ENCODE data around the gene CCNO. TPM values are rescaled to one million over a fixed set of nuclear protein-coding genes. Genes with fewer than 3 reads are reported as not detected.

The CCNO gene
- total RNA-seq, 4 donors from 2014 or later = 0.95 to 1.6 (median 1.1) TPM

GRCh38 chr5:55254802-55255201, 21.4 kb upstream of the CCNO start:
- 92 to 94% methylated on average over 4 of the region's 4 CpGs for WGBS, 2 donors
- Histone ChIP-seq H3K27me3 (no peaks in the 10 kb centered on the region), H3K9me3 (no peaks in the 10 kb centered on the region), H3K27ac (no peak overlapping the region), H3K4me3 (no peak overlapping the region), H3K36me3 (peaks cover 0 to 57% (median 8%) of the 10 kb centered on the region in 3 donors), H3K4me1 (no peaks in the 10 kb centered on the region)
- TF ChIP-seq CTCF (IDR thresholded peaks at IDR 0.05) (no peak), POLR2A (IDR thresholded peaks at IDR 0.05) (no peak)
- intact Hi-C loops (cut with DNase I) = no loop called here
- no peak for DNase-seq

- TF ChIP-seq CTCF (IDR thresholded peaks at IDR 0.05) (no peak), POLR2A (IDR thresholded peaks at IDR 0.05) (no peak)
- H3K36me3 ChIP-seq = peaks cover 0 to 9% (median 0%) of the 10 kb centered on the region in 3 donors
- no peak overlapping the region for H3K27ac ChIP-seq
- DNase-seq = no peak
- peaks cover 0 to 9% (median 4%) of the 10 kb centered on the region in 3 donors for H3K9me3 ChIP-seq
- WGBS, 2 donors = 79 to 81% methylated on average over 1 of the region's 1 CpG
- no peaks in the 10 kb centered on the region for H3K4me1 ChIP-seq
- no peak overlapping the region for H3K4me3 ChIP-seq
- intact Hi-C loops (cut with DNase I) = no loop called here
- H3K27me3 ChIP-seq = no peaks in the 10 kb centered on the region
Observed at GRCh38 chr5:55250064-55250463, 16.7 kb upstream of the CCNO start.

- TF ChIP-seq POLR2A (IDR thresholded peaks at IDR 0.05) (no peak), CTCF (IDR thresholded peaks at IDR 0.05) (no peak)
- intact Hi-C loops (cut with DNase I) = no loop called here
Observed at GRCh38 chr5:55241746-55242145, 8.3 kb upstream of the CCNO start.

GRCh38 chr5:55236800-55237199, 3.4 kb upstream of the CCNO start:
- 73 to 85% methylated on average over 3 to 10 of the region's 10 CpGs for WGBS, 2 donors
- H3K27me3 ChIP-seq = peaks cover 0 to 74% (median 7%) of the 10 kb centered on the region in 4 donors
- no peak for TF ChIP-seq POLR2A (IDR thresholded peaks at IDR 0.05)
- no peak for TF ChIP-seq CTCF (IDR thresholded peaks at IDR 0.05)
- H3K27ac ChIP-seq = no peak overlapping the region
- DNase-seq = no peak
- no peaks in the 10 kb centered on the region for H3K9me3 ChIP-seq
- H3K4me3 ChIP-seq = no peak overlapping the region
- intact Hi-C loops (cut with DNase I) = loop anchor here (10.0 kb wide), 1 partner anchor 58 kb away; no protein-coding TSS in a partner anchor
- no peaks in the 10 kb centered on the region for H3K36me3 ChIP-seq
- H3K4me1 ChIP-seq = peaks cover 18 to 31% (median 22%) of the 10 kb centered on the region in 3 donors

More at GRCh38 chr5:55241746-55242145, 8.3 kb upstream of the CCNO start:
- Histone ChIP-seq H3K9me3 (no peaks in the 10 kb centered on the region), H3K4me3 (no peak overlapping the region), H3K27ac (no peak overlapping the region), H3K27me3 (peaks cover 0 to 24% (median 0%) of the 10 kb centered on the region in 4 donors), H3K36me3 (no peaks in the 10 kb centered on the region), H3K4me1 (no peaks in the 10 kb centered on the region)
- 46 to 65% methylated on average over 4 of the region's 4 CpGs for WGBS, 2 donors
- no peak for DNase-seq

GRCh38 chr5:55234121-55234700, 803 bp upstream of the CCNO start:
- DNase-seq = no peak
- H3K27ac ChIP-seq = peak overlapping the region in 2 of 4 donors; percentile 4 to 21
- intact Hi-C loops (cut with DNase I) = loop anchor here (10.0 kb wide), 1 partner anchor 61 kb away; no protein-coding TSS in a partner anchor
- no peak for TF ChIP-seq POLR2A (IDR thresholded peaks at IDR 0.05)
- no peak for TF ChIP-seq CTCF (IDR thresholded peaks at IDR 0.05)
- H3K4me3 ChIP-seq = peak overlapping the region; percentile 49 to 77 (median 64)
- H3K27me3 ChIP-seq = peaks cover 7 to 91% (median 16%) of the 10 kb centered on the region in 4 donors
- 1 to 4% methylated on average over 13 to 26 of the region's 31 CpGs for WGBS, 2 donors
- no peaks in the 10 kb centered on the region for H3K36me3 ChIP-seq
- peaks cover 26 to 44% (median 35%) of the 10 kb centered on the region in 3 donors for H3K4me1 ChIP-seq
- H3K9me3 ChIP-seq = no peaks in the 10 kb centered on the region

All from esophagus squamous epithelium (tissue), 5 donors.